HEK293T (cell line): ENCODE data around the gene SGCA.

Experiments used
- CTCF ChIA-PET: fragments of 350-600 bp; formaldehyde crosslinking; extraction: SDS; loops from one replicate; lab custom pipeline; 2021; ENCODE audit warnings: antibody characterized with exemption, inconsistent platforms; lab: Yijun Ruan, JAX
- POLR2A ChIA-PET: fragments of 350-600 bp; formaldehyde crosslinking; extraction: SDS; loops from one replicate; lab custom pipeline; 2020; ENCODE audit warnings: antibody characterized with exemption, inconsistent platforms; lab: Yijun Ruan, JAX
- DNase-seq: peaks from one replicate; pipeline ENCODE4 v3.0.0; 2012; ENCODE audit warnings: mixed read lengths; ENCODE audit errors: extremely low spot score
- ARNT ChIP-seq: fragments of 450-650 bp; IDR thresholded peaks from 2 replicates; pipeline ENCODE4 v1.6.1; 2017; ENCODE audit warnings: mild to moderate bottlenecking
- BHLHE40 ChIP-seq: fragments of 450-650 bp; IDR thresholded peaks from 2 replicates; pipeline ENCODE4 v1.6.1; 2016; ENCODE audit warnings: mild to moderate bottlenecking, moderate library complexity, borderline replicate concordance
- CTBP1 ChIP-seq: fragments of 450-650 bp; IDR thresholded peaks from 2 replicates; pipeline ENCODE4 v1.6.1; 2016; ENCODE audit warnings: borderline replicate concordance
- ELF4 ChIP-seq: fragments of 450-650 bp; IDR thresholded peaks from 2 replicates; pipeline ENCODE4 v1.6.1; 2017; ENCODE audit warnings: antibody characterized with exemption
- FOXA1 ChIP-seq: fragments of 450-650 bp; IDR thresholded peaks from 2 replicates; pipeline ENCODE4 v1.6.1; 2016; ENCODE audit warnings: mild to moderate bottlenecking
- FOXK2 ChIP-seq: fragments of 450-650 bp; IDR thresholded peaks from 2 replicates; pipeline ENCODE4 v1.6.1; 2016; ENCODE audit warnings: mild to moderate bottlenecking
- FOXM1 ChIP-seq: fragments of 450-650 bp; IDR thresholded peaks from 2 replicates; pipeline ENCODE4 v1.6.1; 2017; ENCODE audit warnings: mild to moderate bottlenecking, borderline replicate concordance
- HDGF ChIP-seq: fragments of 450-650 bp; IDR thresholded peaks from 2 replicates; pipeline ENCODE4 v1.6.1; 2017; ENCODE audit warnings: antibody characterized with exemption, borderline replicate concordance
- L3MBTL2 ChIP-seq: fragments of 450-650 bp; conservative IDR thresholded peaks from 2 replicates; pipeline ENCODE4 v1.6.1; 2016; ENCODE audit warnings: mild to moderate bottlenecking
- LEF1 ChIP-seq: fragments of 450-650 bp; IDR thresholded peaks from 2 replicates; pipeline ENCODE4 v1.6.1; 2017; ENCODE audit warnings: mild to moderate bottlenecking, borderline replicate concordance
- NFRKB ChIP-seq: fragments of 450-650 bp; IDR thresholded peaks from 2 replicates; pipeline ENCODE4 v1.6.1; 2016; ENCODE audit warnings: mild to moderate bottlenecking, moderate library complexity
- SP1 ChIP-seq: fragments of 450-650 bp; IDR thresholded peaks from 2 replicates; pipeline ENCODE4 v1.6.1; 2017
- SUZ12 ChIP-seq: fragments of 450-650 bp; IDR thresholded peaks from 2 replicates; pipeline ENCODE4 v1.6.1; 2016; ENCODE audit warnings: mild to moderate bottlenecking
- TARDBP ChIP-seq: fragments of 450-650 bp; IDR thresholded peaks from 2 replicates; pipeline ENCODE4 v1.6.1; 2016
- ZNF384 ChIP-seq: fragments of 450-650 bp; IDR thresholded peaks from 2 replicates; pipeline ENCODE4 v1.6.1; 2016
- TF ChIP-seq, protein P1 (sequence below): fragments of 450-650 bp; IDR thresholded peaks from 2 replicates; pipeline ENCODE4 v1.6.1; 2016

SGCA gene

DNA sequence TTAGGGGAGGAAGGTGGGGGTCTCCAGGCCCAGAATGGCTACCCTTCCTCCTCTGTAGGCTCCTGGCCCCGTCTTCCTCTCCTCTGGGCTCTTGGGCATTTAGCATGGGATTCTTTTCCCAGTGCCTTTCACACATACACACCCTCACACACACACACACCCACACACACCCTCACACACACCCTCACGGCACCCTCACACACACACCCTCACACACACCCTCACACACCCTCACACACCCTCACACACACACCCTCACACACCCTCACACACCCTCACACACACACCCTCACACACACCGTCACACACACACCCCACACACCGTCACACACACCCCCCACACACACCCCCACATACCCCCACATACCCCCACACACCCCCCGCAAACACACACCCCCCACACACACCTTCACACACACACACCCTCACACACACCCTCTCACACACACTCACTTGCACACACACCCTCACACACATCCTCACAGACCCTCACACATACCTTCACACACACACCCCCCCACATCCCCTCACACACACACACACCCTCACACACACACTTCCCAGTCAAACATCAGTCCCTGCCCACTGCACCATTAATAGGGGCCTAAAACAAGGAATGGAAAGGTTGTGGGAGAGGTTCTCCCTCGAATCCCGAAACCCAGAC lies 845 bp downstream of the SGCA start:
- no peak for TF ChIP-seq BHLHE40
- no peak for TF ChIP-seq CTBP1
- TF ChIP-seq, protein P1, sequence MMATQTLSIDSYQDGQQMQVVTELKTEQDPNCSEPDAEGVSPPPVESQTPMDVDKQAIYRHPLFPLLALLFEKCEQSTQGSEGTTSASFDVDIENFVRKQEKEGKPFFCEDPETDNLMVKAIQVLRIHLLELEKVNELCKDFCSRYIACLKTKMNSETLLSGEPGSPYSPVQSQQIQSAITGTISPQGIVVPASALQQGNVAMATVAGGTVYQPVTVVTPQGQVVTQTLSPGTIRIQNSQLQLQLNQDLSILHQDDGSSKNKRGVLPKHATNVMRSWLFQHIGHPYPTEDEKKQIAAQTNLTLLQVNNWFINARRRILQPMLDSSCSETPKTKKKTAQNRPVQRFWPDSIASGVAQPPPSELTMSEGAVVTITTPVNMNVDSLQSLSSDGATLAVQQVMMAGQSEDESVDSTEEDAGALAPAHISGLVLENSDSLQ = no peak
- TF ChIP-seq ZNF384 = no peak
- ChIA-PET POLR2A (interaction anchor here (2.2 kb wide), 1 partner anchor 15 kb away, joined by 13 read pairs; no protein-coding TSS in a partner anchor), CTCF (interaction anchor here (0.6 to 1.3 kb wide), 4 partner anchors 11 to 130 kb away, joined by 3 to 4 read pairs (median 4); no protein-coding TSS in a partner anchor)
- no peak for DNase-seq

DNA sequence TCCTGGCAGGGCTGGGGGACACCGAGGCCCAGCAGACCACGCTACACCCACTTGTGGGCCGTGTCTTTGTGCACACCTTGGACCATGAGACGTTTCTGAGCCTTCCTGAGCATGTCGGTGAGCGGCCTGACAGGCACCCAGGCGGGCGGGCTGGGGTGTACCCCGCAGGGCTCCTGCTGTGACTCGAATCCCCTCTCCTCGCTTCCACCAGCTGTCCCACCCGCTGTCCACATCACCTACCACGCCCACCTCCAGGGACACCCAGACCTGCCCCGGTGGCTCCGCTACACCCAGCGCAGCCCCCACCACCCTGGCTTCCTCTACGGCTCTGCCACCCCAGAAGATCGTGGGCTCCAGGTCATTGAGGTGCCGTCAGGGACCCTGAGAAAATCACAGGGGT lies 1.6 kb downstream of the SGCA start:
- no peak for DNase-seq
- ChIA-PET POLR2A (interaction anchor here (1.1 kb wide), 1 partner anchor 15 kb away, joined by 4 read pairs; no protein-coding TSS in a partner anchor), CTCF (interaction anchor here (1.3 kb wide), 1 partner anchor 33 kb away, joined by 3 read pairs; no protein-coding TSS in a partner anchor)
- TF ChIP-seq L3MBTL2 (no peak), TARDBP (no peak), NFRKB (no peak), CTBP1 (no peak), LEF1 (no peak), FOXK2 (no peak), BHLHE40 (no peak), SP1 (no peak), SUZ12 (no peak), HDGF (no peak), FOXA1 (no peak), FOXM1 (no peak), ELF4 (no peak), ZNF384 (no peak), ARNT (no peak)
- TF ChIP-seq, protein P1 = no peak

DNA sequence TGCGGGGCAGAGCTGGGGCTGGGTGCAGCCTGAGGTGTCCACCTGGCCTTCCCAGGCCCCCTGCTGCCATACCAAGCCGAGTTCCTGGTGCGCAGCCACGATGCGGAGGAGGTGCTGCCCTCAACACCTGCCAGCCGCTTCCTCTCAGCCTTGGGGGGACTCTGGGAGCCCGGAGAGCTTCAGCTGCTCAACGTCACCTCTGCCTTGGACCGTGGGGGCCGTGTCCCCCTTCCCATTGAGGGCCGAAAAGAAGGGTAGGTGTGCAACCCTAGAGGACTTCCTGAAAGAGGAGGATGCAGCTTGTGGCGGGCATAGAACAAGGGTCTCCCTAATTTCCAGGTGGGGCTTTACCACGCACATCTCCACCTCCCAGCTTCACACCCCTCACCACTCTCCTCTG lies 2.5 kb downstream of the SGCA start:
- TF ChIP-seq ELF4 (no peak), NFRKB (no peak), FOXK2 (no peak), ZNF384 (no peak), ARNT (no peak), FOXM1 (no peak)
- TF ChIP-seq, protein P1 = no peak
- CTCF ChIA-PET = interaction anchor here (0.9 to 2.3 kb wide), 4 partner anchors 10 to 129 kb away, joined by 3 to 33 read pairs (median 19); no protein-coding TSS in a partner anchor
- POLR2A ChIA-PET = interaction anchor here (1.1 to 1.6 kb wide), 3 partner anchors 10 to 32 kb away, joined by 4 to 5 read pairs (median 4); no protein-coding TSS in a partner anchor
- DNase-seq = no peak

DNA sequence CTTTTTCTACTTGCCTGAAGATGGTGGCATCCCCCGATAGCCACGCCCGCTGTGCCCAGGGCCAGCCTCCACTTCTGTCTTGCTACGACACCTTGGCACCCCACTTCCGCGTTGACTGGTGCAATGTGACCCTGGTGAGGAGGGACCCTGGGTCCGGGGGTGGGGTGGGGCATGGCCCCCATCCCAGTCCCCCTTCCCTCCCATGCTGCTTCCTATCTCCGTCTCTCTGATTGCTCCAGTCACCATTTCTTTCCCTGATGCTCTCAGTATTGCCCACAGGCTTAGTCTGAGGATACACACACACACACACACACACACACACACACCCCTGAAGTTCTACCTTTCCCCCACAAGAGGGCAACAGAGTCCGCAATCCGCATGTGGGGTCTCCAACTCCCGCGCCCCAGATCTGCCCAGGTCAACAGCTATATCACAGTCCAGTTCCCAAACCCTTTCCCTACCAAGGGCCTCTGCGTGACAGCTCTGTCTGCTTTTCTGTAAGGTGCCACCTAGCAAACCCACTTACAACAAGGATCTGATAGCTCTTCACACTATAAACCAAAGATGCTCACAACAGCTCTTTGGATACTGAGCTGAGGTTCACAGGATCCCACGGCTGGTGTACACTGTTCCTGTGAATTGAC lies 3.4 kb downstream of the SGCA start:
- DNase-seq = peak; percentile 75
- ChIA-PET POLR2A (interaction anchor here (0.7 to 2.2 kb wide), 8 partner anchors 8 to 46 kb away, joined by 3 to 9 read pairs (median 4); no protein-coding TSS in a partner anchor), CTCF (interaction anchor here (0.6 to 2.3 kb wide), 24 partner anchors 8 to 228 kb away, joined by 3 to 33 read pairs (median 6); partner anchors contain the start of genes COL1A1, LRRC59 and TMEM92)
- TF ChIP-seq ELF4 (no peak), L3MBTL2 (no peak), FOXA1 (no peak), ZNF384 (no peak), FOXM1 (no peak), ARNT (no peak), FOXK2 (no peak)

DNA sequence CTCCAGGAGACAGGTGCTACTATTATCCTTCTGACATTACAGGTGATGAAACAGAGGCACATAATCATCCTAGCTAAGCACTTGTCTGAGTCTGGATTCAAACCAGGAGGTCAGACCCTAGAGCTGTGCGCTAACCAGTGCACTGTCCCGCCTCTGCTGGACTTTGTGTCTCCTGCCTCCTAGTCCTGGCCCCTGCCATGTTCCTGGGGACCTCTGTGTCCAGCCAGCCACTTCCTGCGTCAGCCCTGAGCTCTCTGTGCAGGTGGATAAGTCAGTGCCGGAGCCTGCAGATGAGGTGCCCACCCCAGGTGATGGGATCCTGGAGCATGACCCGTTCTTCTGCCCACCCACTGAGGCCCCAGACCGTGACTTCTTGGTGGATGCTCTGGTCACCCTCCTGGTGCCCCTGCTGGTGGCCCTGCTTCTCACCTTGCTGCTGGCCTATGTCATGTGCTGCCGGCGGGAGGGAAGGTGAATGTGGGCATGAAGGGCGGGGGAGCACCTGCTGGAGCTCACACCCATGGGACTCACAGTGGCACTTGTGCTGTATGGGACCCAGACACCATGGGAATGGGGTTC lies 4.2 kb downstream of the SGCA start:
- ChIA-PET CTCF (interaction anchor here (0.6 to 2.3 kb wide), 24 partner anchors 8 to 227 kb away, joined by 3 to 33 read pairs (median 6); partner anchors contain the start of genes COL1A1, LRRC59 and TMEM92), POLR2A (interaction anchor here (0.7 to 2.2 kb wide), 6 partner anchors 8 to 47 kb away, joined by 3 to 9 read pairs (median 4); no protein-coding TSS in a partner anchor)
- DNase-seq = no peak
- TF ChIP-seq ELF4 = no peak
- TF ChIP-seq ARNT = no peak
- no peak for TF ChIP-seq L3MBTL2
- TF ChIP-seq TARDBP = no peak
- TF ChIP-seq FOXM1 = no peak
- TF ChIP-seq NFRKB = no peak
